IPS-11a (cell line): ENCODE measurements around the gene CARD9.
"Not testable (repeated sequence)": the region's sequence is repeated elsewhere in the genome, so short reads cannot be mapped to it uniquely, and the experiment has no call there.

Experiments used
- H3K4me3 ChIP-seq: one replicate; pipeline ENCODE4 v1.5.1; 2013; ENCODE audit warnings: low read depth, low read length, control low read depth

The CARD9 gene

GRCh38 chr9:136326061-136326760 is 47.3 kb downstream of the CARD9 start:
- no peak overlapping the region for H3K4me3 ChIP-seq

GRCh38 chr9:136325358-136325757 is 48.1 kb downstream of the CARD9 start:
- no peak overlapping the region for H3K4me3 ChIP-seq

GRCh38 chr9:136324501-136325300 is 48.8 kb downstream of the CARD9 start:
- no peak overlapping the region for H3K4me3 ChIP-seq

GRCh38 chr9:136323371-136323789 is 50.1 kb downstream of the CARD9 start:
- H3K4me3 ChIP-seq: no peak overlapping the region

- H3K4me3 ChIP-seq: no peak overlapping the region
Observed at GRCh38 chr9:136322756-136323330, 50.6 kb downstream of the CARD9 start.

- no peak overlapping the region for H3K4me3 ChIP-seq
Observed at GRCh38 chr9:136321561-136321960, 51.9 kb downstream of the CARD9 start.

- H3K4me3 ChIP-seq: not testable (repeated sequence)
Observed at GRCh38 chr9:136320972-136321371, 52.5 kb downstream of the CARD9 start.

- not testable (repeated sequence) for H3K4me3 ChIP-seq
Observed at GRCh38 chr9:136319955-136320354, 53.5 kb downstream of the CARD9 start.

- H3K4me3 ChIP-seq: not testable (repeated sequence)
Observed at GRCh38 chr9:136319244-136319643, 54.2 kb downstream of the CARD9 start.

GRCh38 chr9:136318776-136319241 is 54.7 kb downstream of the CARD9 start:
- H3K4me3 ChIP-seq: no peak overlapping the region

GRCh38 chr9:136318111-136318775 is 55.2 kb downstream of the CARD9 start:
- no peak overlapping the region for H3K4me3 ChIP-seq

GRCh38 chr9:136317695-136318094 is 55.8 kb downstream of the CARD9 start:
- H3K4me3 ChIP-seq: no peak overlapping the region

GRCh38 chr9:136316896-136317676 is 56.4 kb downstream of the CARD9 start:
- H3K4me3 ChIP-seq: no peak overlapping the region

- no peak overlapping the region for H3K4me3 ChIP-seq
Observed at GRCh38 chr9:136316271-136316751, 57.2 kb downstream of the CARD9 start.

GRCh38 chr9:136314944-136315343 is 58.5 kb downstream of the CARD9 start:
- H3K4me3 ChIP-seq: no peak overlapping the region

GRCh38 chr9:136314056-136314416 is 59.4 kb downstream of the CARD9 start:
- no peak overlapping the region for H3K4me3 ChIP-seq
